Activated naive CD4-positive, alpha-beta T cell treated with anti-CD3 and anti-CD28 coated beads, Interleukin-2, amount 50 U/mL, for 24 hours (primary cell): Measurements from ENCODE around the gene KLKB1.
"Not testable (repeated sequence)": the region's sequence is repeated elsewhere in the genome, so short reads cannot be mapped to it uniquely, and the experiment has no call there.

Experiments used
- H3K27ac Mint-ChIP-seq: one replicate; pipeline ENCODE4 v1.8.0; 2021; ENCODE audit warnings: mild to moderate bottlenecking, mixed read lengths
- H3K27me3 Mint-ChIP-seq: one replicate; pipeline ENCODE4 v1.8.0; 2021; ENCODE audit warnings: mixed read lengths
- H3K36me3 Mint-ChIP-seq: one replicate; pipeline ENCODE4 v1.8.0; 2021; ENCODE audit warnings: mixed read lengths
- H3K4me1 Mint-ChIP-seq: one replicate; pipeline ENCODE4 v1.8.0; 2021; ENCODE audit warnings: mixed read lengths
- H3K4me3 Mint-ChIP-seq: one replicate; pipeline ENCODE4 v1.8.0; 2021; ENCODE audit warnings: mild to moderate bottlenecking, mixed read lengths
- H3K9me3 Mint-ChIP-seq: one replicate; pipeline ENCODE4 v1.8.0; 2021; ENCODE audit warnings: mixed read lengths

Gene KLKB1

GRCh38 chr4:186272699-186273391 is 45.5 kb downstream of the KLKB1 start:
- H3K36me3 Mint-ChIP-seq, result no peaks in the 10 kb centered on the region
- no peaks in the 10 kb centered on the region for H3K4me1 Mint-ChIP-seq
- no peaks in the 10 kb centered on the region for H3K9me3 Mint-ChIP-seq
- no peak overlapping the region for H3K4me3 Mint-ChIP-seq
- no peak overlapping the region for H3K27ac Mint-ChIP-seq
- H3K27me3 Mint-ChIP-seq, result peaks cover 8% of the 10 kb centered on the region

DNA sequence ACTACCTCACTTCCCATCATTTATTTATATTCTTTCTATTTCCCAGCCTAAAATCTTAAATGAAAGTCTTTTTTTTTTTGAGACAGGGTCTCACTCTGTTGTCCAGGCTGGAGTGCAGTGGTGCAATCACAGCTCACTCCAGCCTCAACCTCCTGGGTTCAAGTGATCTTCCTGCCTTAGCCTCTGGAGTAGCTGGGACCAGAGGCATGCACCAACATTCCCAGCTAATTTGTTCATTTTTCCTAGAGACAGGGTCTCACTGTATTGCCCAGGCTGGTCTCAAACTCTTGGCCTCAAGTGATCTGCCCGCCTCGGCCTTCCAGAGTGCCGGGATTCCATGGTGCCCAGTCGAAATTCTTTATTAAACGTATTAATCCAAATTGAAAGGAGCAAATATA is 46.1 kb downstream of the KLKB1 start:
- not testable (repeated sequence) for H3K4me3 Mint-ChIP-seq, H3K36me3 Mint-ChIP-seq, H3K27ac Mint-ChIP-seq, H3K27me3 Mint-ChIP-seq, H3K4me1 Mint-ChIP-seq, H3K9me3 Mint-ChIP-seq

GRCh38 chr4:186283311-186283710 is 56.0 kb downstream of the KLKB1 start:
- H3K4me3 Mint-ChIP-seq, result no peak overlapping the region
- H3K27me3 Mint-ChIP-seq, result no peaks in the 10 kb centered on the region
- H3K9me3 Mint-ChIP-seq, result no peaks in the 10 kb centered on the region
- H3K27ac Mint-ChIP-seq, result no peak overlapping the region
- no peaks in the 10 kb centered on the region for H3K36me3 Mint-ChIP-seq
- no peaks in the 10 kb centered on the region for H3K4me1 Mint-ChIP-seq

GRCh38 chr4:186285147-186285546 is 57.8 kb downstream of the KLKB1 start:
- Mint-ChIP-seq H3K4me3 (no peak overlapping the region), H3K27me3 (no peaks in the 10 kb centered on the region), H3K9me3 (no peaks in the 10 kb centered on the region), H3K4me1 (no peaks in the 10 kb centered on the region), H3K36me3 (no peaks in the 10 kb centered on the region), H3K27ac (no peak overlapping the region)

DNA sequence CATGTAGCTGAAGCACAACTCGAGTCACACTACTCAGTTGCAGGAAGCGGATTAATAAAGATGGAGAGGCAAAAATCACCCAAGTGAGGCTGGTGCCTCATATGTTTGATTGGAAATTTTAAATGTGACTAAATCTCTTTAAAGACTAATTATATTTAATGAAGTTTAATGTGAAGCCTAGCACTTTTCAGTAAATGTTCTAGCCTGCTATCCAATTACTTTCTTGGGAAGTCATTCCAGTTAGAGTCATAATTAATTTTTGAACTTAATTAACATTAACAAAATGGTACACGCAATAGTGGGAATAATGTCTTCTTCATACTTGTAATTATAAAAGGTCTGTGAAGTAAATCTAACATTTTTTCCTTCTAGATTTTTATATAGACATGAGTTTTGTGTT is 59.3 kb downstream of the KLKB1 start:
- no peak overlapping the region for H3K4me3 Mint-ChIP-seq
- peaks cover 1% of the 10 kb centered on the region for H3K27me3 Mint-ChIP-seq
- no peaks in the 10 kb centered on the region for H3K4me1 Mint-ChIP-seq
- H3K36me3 Mint-ChIP-seq, result no peaks in the 10 kb centered on the region
- H3K9me3 Mint-ChIP-seq, result no peaks in the 10 kb centered on the region
- H3K27ac Mint-ChIP-seq, result no peak overlapping the region

- H3K9me3 Mint-ChIP-seq, result no peaks in the 10 kb centered on the region
- no peak overlapping the region for H3K27ac Mint-ChIP-seq
- H3K4me1 Mint-ChIP-seq, result no peaks in the 10 kb centered on the region
- H3K27me3 Mint-ChIP-seq, result peaks cover 1% of the 10 kb centered on the region
- H3K36me3 Mint-ChIP-seq, result no peaks in the 10 kb centered on the region
- H3K4me3 Mint-ChIP-seq, result no peak overlapping the region
These were observed 64.1 kb downstream of the KLKB1 start for GRCh38 chr4:186291256-186291890.

DNA sequence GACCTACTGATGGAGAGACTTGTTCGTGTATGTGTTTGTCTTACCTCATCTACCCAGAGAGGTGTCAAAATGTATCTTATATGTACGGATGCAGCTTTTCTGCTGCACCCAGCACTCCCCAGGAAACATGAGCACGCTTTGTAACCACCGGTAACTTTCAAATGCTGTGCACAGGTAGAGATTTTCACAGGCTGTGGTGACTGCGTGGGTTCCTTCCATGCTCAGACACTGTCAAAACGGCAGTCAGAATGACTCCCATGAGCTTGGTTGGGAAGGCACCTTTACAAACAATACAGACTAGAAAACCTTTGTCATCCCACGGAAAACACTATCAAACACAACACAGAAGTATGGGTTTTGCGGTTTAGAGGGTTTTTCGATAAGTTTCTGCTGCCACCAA is 66.9 kb downstream of the KLKB1 start:
- no peaks in the 10 kb centered on the region for H3K4me1 Mint-ChIP-seq
- no peaks in the 10 kb centered on the region for H3K36me3 Mint-ChIP-seq
- H3K27me3 Mint-ChIP-seq, result peaks cover 12% of the 10 kb centered on the region
- no peaks in the 10 kb centered on the region for H3K9me3 Mint-ChIP-seq
- H3K4me3 Mint-ChIP-seq, result no peak overlapping the region
- no peak overlapping the region for H3K27ac Mint-ChIP-seq

DNA sequence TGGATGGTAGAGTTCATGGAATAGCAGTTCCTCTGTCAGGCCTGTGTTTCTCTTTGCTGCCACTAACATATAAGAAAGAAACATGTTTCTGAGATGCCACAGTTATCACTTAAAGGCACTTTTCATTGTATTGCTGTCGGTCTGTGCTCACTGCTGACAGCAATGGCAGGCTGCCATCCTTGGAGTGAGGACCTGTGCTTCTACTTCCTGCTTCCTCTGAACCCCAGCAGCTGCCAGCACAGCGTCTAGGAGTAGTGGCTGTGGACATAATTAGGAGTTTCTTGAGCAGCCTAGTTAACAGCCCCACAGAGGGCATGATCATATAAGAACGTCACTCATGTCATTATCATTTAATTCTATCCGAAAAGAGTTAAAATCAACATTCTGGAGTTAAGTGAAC is 69.2 kb downstream of the KLKB1 start:
- Mint-ChIP-seq H3K27me3 (peaks cover 11% of the 10 kb centered on the region), H3K4me1 (no peaks in the 10 kb centered on the region), H3K4me3 (no peak overlapping the region), H3K9me3 (no peaks in the 10 kb centered on the region), H3K36me3 (no peaks in the 10 kb centered on the region), H3K27ac (no peak overlapping the region)

DNA sequence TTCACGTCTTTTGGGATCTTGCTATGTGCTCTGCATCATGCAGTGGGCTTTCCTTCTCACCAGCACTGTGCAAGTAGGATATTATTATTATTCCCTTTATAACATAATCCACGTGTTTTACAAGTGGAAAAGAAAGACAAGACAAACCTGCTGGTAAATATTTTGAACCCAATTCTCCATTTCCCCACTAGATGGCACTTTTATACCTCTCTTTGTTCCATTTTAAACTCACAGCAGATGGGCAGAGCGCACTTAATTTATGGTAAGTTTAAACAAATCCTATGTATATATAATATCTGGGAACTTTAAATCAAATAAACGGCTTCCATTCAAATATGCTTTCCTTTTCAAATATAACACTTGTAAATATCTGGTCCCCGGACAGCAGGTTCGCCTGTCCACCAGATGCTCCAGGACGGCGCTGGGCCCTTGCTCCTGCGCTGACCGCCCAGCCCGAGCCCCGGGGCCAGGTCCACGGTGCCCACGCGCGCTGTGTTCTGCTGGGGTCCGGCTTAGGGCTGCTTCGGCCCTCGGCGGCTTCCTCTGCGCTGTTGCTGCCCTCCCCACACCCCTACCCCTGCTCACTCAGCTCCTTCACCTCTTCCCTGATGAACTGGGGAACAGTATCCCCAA is 69.8 kb downstream of the KLKB1 start:
- no peaks in the 10 kb centered on the region for H3K4me1 Mint-ChIP-seq
- peaks cover 11% of the 10 kb centered on the region for H3K27me3 Mint-ChIP-seq
- H3K9me3 Mint-ChIP-seq, result no peaks in the 10 kb centered on the region
- no peaks in the 10 kb centered on the region for H3K36me3 Mint-ChIP-seq
- H3K27ac Mint-ChIP-seq, result no peak overlapping the region
- no peak overlapping the region for H3K4me3 Mint-ChIP-seq

GRCh38 chr4:186298031-186298647 is 70.8 kb downstream of the KLKB1 start:
- Mint-ChIP-seq H3K4me1 (no peaks in the 10 kb centered on the region), H3K4me3 (no peak overlapping the region), H3K36me3 (no peaks in the 10 kb centered on the region), H3K9me3 (no peaks in the 10 kb centered on the region), H3K27me3 (peaks cover 12% of the 10 kb centered on the region), H3K27ac (no peak overlapping the region)

GRCh38 chr4:186299291-186299690 is 72.0 kb downstream of the KLKB1 start:
- Mint-ChIP-seq H3K4me1 (no peaks in the 10 kb centered on the region), H3K36me3 (no peaks in the 10 kb centered on the region), H3K9me3 (no peaks in the 10 kb centered on the region), H3K27me3 (peaks cover 14% of the 10 kb centered on the region), H3K27ac (no peak overlapping the region), H3K4me3 (no peak overlapping the region)

GRCh38 chr4:186300659-186301390 is 73.5 kb downstream of the KLKB1 start:
- no peak overlapping the region for H3K27ac Mint-ChIP-seq
- no peaks in the 10 kb centered on the region for H3K4me1 Mint-ChIP-seq
- no peaks in the 10 kb centered on the region for H3K9me3 Mint-ChIP-seq
- peaks cover 16% of the 10 kb centered on the region for H3K27me3 Mint-ChIP-seq
- no peak overlapping the region for H3K4me3 Mint-ChIP-seq
- H3K36me3 Mint-ChIP-seq, result no peaks in the 10 kb centered on the region

DNA sequence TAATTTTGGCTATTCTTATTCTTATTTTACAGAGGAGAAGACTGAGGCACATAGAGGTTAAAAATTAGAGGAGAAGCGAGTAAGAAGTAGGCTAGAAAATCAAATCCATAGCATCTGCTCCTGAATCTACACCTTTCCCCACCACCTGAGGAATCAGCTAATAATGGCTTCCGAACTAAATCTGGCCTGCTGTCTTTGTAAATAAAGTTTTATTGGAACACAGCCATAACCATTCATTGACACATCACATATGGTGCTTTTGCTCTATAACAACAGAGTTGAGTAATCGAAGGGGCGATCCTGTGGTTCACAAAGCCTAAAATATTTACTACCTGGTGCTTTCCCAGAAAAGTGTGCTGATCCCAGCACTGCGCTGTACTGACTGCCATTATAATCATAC is 76.9 kb downstream of the KLKB1 start:
- Mint-ChIP-seq H3K27ac (no peak overlapping the region), H3K4me3 (no peak overlapping the region), H3K9me3 (no peaks in the 10 kb centered on the region), H3K4me1 (no peaks in the 10 kb centered on the region), H3K27me3 (peaks cover 7% of the 10 kb centered on the region), H3K36me3 (no peaks in the 10 kb centered on the region)

DNA sequence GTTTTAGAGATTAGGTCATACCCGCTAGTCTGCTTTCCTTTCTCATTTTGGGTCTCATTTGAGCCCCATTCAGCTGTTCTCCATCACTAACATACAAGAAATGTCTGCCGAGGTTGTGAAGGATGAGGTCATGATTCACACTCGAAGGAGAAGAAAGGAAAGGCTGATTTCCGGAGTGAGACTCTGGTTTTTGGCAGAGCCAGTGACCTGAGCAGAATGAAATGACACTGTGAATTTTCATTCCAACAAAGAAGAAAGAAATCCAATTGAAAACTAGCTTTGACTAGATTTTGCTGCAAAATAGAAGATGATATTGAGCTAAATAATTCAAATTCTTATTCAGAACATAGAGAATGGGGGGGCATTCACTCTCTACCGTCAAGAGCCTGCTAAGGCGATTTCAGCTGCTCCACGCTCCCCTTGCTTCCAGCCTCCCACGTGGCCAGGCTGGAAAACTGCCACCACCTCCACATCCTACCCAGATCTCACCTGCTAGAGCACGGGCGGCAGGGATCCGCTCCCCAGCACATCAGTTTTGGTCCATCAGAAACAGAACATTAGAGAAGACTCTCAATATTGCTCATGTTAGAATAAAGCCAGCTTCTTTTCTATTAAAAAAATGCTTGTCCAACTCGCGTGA is 77.7 kb downstream of the KLKB1 start:
- Mint-ChIP-seq H3K27ac (no peak overlapping the region), H3K36me3 (no peaks in the 10 kb centered on the region), H3K27me3 (peaks cover 7% of the 10 kb centered on the region), H3K4me3 (no peak overlapping the region), H3K4me1 (no peaks in the 10 kb centered on the region), H3K9me3 (no peaks in the 10 kb centered on the region)

- Mint-ChIP-seq H3K4me3 (no peak overlapping the region), H3K9me3 (no peaks in the 10 kb centered on the region), H3K27ac (no peak overlapping the region), H3K36me3 (no peaks in the 10 kb centered on the region), H3K27me3 (peaks cover 16% of the 10 kb centered on the region), H3K4me1 (no peaks in the 10 kb centered on the region)
These were observed 80.2 kb downstream of the KLKB1 start for GRCh38 chr4:186307497-186307896.
